GM18861 (cell line): ENCODE measurements around the gene C19orf53.

Experiments
- ATAC-seq: cut with Tn5 transposase; IDR thresholded peaks from one replicate; pipeline ENCODE4 v1.9.1; 2021; ENCODE audit not compliant: unreplicated experiment

The C19orf53 gene

DNA sequence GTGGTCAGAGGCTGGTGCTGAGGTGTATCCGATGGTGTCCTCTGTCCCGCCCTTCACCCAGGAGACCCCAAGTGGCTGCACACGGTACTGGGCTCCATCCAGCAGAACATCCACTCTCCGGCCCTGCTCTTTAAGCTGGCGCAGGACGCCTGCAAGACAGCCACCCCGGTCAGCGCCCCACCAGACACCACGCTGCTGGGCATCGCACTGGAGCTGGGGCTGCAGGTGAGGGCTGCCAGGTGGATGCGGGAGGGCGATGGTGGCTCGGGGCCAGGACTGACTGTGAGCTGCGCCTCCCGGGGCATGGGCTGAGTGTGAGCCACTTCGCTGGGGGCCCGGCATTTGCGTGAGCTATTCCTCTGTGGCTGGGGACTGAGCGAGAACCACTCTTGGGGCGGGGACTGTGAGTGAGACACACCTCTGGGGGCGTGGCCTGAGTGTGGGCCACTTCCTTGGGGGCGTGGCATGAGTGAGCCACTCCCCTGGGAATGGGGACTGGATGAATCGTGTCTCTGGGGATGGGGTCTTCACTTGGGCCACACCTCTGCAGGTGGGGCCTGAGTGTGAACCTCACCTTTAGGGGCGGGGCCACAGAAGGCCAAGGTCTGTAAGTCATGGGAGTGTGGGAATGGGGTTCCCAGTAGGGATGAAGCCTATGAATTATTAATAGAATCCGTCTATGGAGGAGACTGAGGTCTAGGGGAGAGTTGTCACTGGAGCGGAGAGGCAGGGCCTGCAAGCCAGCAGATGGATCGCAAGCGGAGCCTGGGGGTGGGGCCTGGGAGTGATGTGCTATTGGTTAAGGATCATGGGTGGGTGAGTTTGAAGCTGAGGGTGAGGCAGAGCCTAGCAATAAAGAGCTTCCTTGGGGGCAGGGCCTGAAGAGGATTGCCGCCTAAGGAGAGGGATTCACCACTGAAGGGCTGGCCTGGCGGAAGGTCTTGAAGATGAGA, 51.5 kb downstream of the C19orf53 start:
- ATAC-seq: no peak

DNA sequence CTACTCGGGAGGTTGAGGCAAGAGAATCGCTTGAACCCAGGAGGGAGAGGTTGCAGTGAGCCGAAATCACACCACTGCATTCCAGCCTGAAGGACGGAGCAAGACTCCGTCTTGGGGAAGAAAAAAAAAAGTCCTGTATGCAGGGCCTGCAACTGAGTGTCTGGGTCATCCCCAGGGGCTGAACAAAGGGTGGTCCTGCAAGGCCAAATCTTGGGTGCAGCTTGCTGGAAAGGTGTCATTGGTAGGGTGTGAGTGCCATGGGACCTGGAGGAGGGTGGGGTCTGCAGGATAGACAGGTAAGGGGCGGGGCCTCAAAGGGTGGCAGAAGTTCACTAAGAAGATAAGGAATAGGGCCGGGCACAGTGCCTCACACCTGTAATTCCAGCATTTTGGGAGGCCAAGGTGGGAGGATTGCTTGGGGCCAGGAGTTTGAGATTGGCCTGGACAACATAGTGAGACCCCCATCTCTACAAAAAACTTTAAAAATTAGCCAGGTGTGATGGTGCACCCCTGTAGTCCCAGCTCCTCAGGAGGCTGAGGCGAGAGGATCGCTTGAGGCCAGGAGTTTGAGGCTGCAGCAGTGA, 52.5 kb downstream of the C19orf53 start:
- no peak for ATAC-seq

DNA sequence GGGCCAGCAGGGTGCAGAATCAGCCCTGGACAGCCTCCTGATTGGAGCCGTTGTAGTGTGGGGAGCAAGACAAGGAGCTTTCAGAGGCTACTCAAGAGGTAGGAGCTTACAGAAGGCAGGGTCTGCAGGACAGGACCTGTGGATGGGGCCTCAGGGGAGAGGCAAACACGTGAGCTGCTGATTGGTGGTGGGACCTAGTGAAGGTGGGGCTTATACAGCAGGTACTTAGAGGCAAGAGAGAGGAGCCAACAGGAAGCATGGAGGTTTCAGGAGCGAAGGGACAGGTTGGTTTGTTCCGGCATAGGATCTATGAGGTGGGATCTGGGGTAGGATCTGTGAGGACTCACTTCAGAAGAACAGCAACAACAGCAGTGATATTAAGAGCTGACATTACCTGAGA, 53.4 kb downstream of the C19orf53 start:
- ATAC-seq: no peak
